GM12878 (cell line): Measurements from ENCODE around the gene AGAP1. TPM values are rescaled to one million over a fixed set of nuclear protein-coding genes. Genes with fewer than 3 reads are reported as not detected.

Experiments used
- ATAC-seq: fragments of 200-7000 bp; cut with Tn5 transposase; 3 replicates; pipeline ENCODE4 v1.9.1; 2020; ENCODE audit warnings: mild to moderate bottlenecking, moderate library complexity
- BruUV-seq: library from RNA; stranded (reverse); fragments of 400-500 nt; replicated peaks from 2 replicates; lab custom pipeline; 2021; lab: Mats Ljungman, UMichigan
- CTCF ChIA-PET: fragments of 300-600 bp; sonication (Branson Sonifier 250); formaldehyde crosslinking; extraction: SDS; loops from one replicate; lab custom pipeline; 2021; ENCODE audit warnings: inconsistent platforms; lab: Yijun Ruan, JAX
- POLR2A ChIA-PET: fragments of 350-600 bp; formaldehyde crosslinking; extraction: SDS; loops from one replicate; lab custom pipeline; 2021; ENCODE audit warnings: inconsistent platforms; lab: Charles Lee
- RAD21 ChIA-PET: fragments of 300-600 bp; sonication (Branson Sonifier 250); formaldehyde crosslinking; loops from one replicate; lab custom pipeline; 2023; ENCODE audit warnings: antibody characterized with exemption; ENCODE audit not compliant: unreplicated experiment; lab: Charles Lee
- SMC1A ChIA-PET: fragments of 300-600 bp; sonication (Branson Sonifier 250); formaldehyde crosslinking; loops from one replicate; lab custom pipeline; 2023; ENCODE audit not compliant: unreplicated experiment, uncharacterized antibody; lab: Charles Lee
- DNase-seq: peaks from one replicate; pipeline ENCODE4 v3.0.0-alpha.2; 2011; ENCODE audit warnings: low read depth, low spot score
- FAIRE-seq: peaks from 3 replicates; lab custom pipeline; 2011; peaks lifted over from hg19 to GRCh38; lab: Jason Lieb, UNC
- H2AFZ ChIP-seq: 2 replicates; pipeline ENCODE4 v1.6.0; 2011; ENCODE audit warnings: low read depth, low read length, control low read depth; ENCODE audit not compliant: control insufficient read depth
- H3K27ac ChIP-seq: 2 replicates; pipeline ENCODE4 v1.5.1; 2011; ENCODE audit warnings: control low read depth; ENCODE audit not compliant: control insufficient read depth, insufficient read depth
- H3K27me3 ChIP-seq, 2 experiments: replicated peaks in 1 of 2; 2 replicates each; pipeline versions ENCODE4 v1.6.0 to v1.6.1; 2011; ENCODE audit warnings: low read length in 1 of 2; ENCODE audit not compliant: control insufficient read depth in 2 of 2, insufficient read depth in 2 of 2
- H3K36me3 ChIP-seq, 2 experiments: 2 replicates each; pipeline ENCODE4 v1.5.1; 2011; ENCODE audit warnings: low read length in 1 of 2; ENCODE audit not compliant: control insufficient read depth in 2 of 2, insufficient read depth in 2 of 2
- H3K4me1 ChIP-seq: 2 replicates; pipeline ENCODE4 v1.6.1; 2011; ENCODE audit warnings: mild to moderate bottlenecking, low read length, moderate library complexity, mixed read lengths; ENCODE audit not compliant: control insufficient read depth, insufficient read depth
- H3K4me2 ChIP-seq: 2 replicates; pipeline ENCODE4 v1.6.0; 2011; ENCODE audit warnings: control low read depth; ENCODE audit not compliant: control insufficient read depth, insufficient read depth
- H3K4me3 ChIP-seq: fragments of 200-600 bp; sonication (generic); 2 replicates; pipeline ENCODE4 v1.5.1; 2016
- H3K79me2 ChIP-seq: 2 replicates; pipeline ENCODE4 v1.6.0; 2011; ENCODE audit warnings: low read length; ENCODE audit not compliant: control insufficient read depth, insufficient read depth
- H3K9ac ChIP-seq: 2 replicates; pipeline ENCODE4 v1.8.0; 2011; ENCODE audit warnings: low read length, control low read depth, mixed read lengths; ENCODE audit not compliant: control insufficient read depth, insufficient read depth
- H3K9me3 ChIP-seq: replicated peaks from 3 replicates; pipeline ENCODE4 v1.5.1; 2011; ENCODE audit warnings: mild to moderate bottlenecking, low read length; ENCODE audit not compliant: control insufficient read depth, insufficient read depth
- H4K20me1 ChIP-seq: 2 replicates; pipeline ENCODE4 v1.6.0; 2011; ENCODE audit not compliant: control insufficient read depth, insufficient read depth
- CBFB ChIP-seq: IDR thresholded peaks from 2 replicates; pipeline ENCODE4 v1.6.1; 2016; ENCODE audit warnings: antibody characterized with exemption, low read depth
- IKZF2 ChIP-seq, 2 experiments: fragments of 450-650 bp; IDR thresholded peaks; 2 replicates each; pipeline ENCODE4 v1.6.1; 2017; ENCODE audit warnings: mild to moderate bottlenecking in 2 of 2, moderate library complexity in 2 of 2
- WRNIP1 ChIP-seq: IDR thresholded peaks from 2 replicates; pipeline ENCODE4 v1.6.1; 2011; ENCODE audit warnings: low read depth, low read length, improper control_type of control experiment, borderline replicate concordance
- ZBED1 ChIP-seq: IDR thresholded peaks from 2 replicates; pipeline ENCODE4 v1.6.1; 2016; ENCODE audit warnings: borderline replicate concordance
- ZBTB11 ChIP-seq: fragments of 450-650 bp; formaldehyde crosslinking; IDR thresholded peaks from 2 replicates; pipeline ENCODE4 v1.5.0; 2022; ENCODE audit warnings: mild to moderate bottlenecking, missing genetic modification characterization
- WGBS: methylation state at CpG from one replicate; pipeline ENCODE4 v1.1.6; 2016; ENCODE audit warnings: low lambda C conversion rate; ENCODE audit not compliant: insufficient replicate concordance, insufficient coverage; ENCODE audit errors: missing lambda C conversion rate; 5-methylcytosine and 5-hydroxymethylcytosine counted together
- in situ Hi-C: fragments of 300-500 bp; cut with MboI; formaldehyde crosslinking; loops from 9 replicates; pipeline ENCODE4 v1.14.3; 2018; ENCODE audit warnings: mixed read lengths
- intact Hi-C: fragments of 100-400 bp; cut with micrococcal nuclease; formaldehyde crosslinking; loops from one replicate; pipeline ENCODE4 v1.14.2; 2022; ENCODE audit not compliant: unreplicated experiment
- polyA plus RNA-seq, 11 experiments: library from polyadenylated mRNA; depleted of rRNA in 4 of 11; unstranded in 6 of 11; stranded (reverse) in 5 of 11; fragments of >200 nt; fragmentation: Nextera tagmentation in 4 of 11; fragmentation: Illumina TruSeq in 1 of 11; extraction: Ambion mirVana in 4 of 11; extraction: Trizol in 1 of 11; gene quantifications; 1 replicate in 1 of 11; 2 replicates in 10 of 11; pipeline versions ENCODE4 v1.2.1 to v1.2.3, GENCODE V29; 2011 to 2016; ENCODE audit warnings: inconsistent platforms in 2 of 11, missing spikeins in 2 of 11, low read depth in 1 of 11
- total RNA-seq, 4 experiments: library from RNA; depleted of rRNA in 3 of 4; stranded (reverse); fragments of >200 nt in 3 of 4; fragmentation: Illumina TruSeq in 1 of 4; extraction: Trizol in 1 of 4; gene quantifications; 2 replicates each; pipeline versions ENCODE4 v1.2.1 to v1.2.3, GENCODE V29; 2013 to 2021

AGAP1 gene
- total and polyA plus RNA-seq, 10 of the 15 experiments (the other 5 are each of a cell fraction or from before 2014, with no cell fraction given): 0.05 to 0.15 (median 0.06) TPM; not detected in 7

GRCh38 chr2:235493402-235493774 lies 455 bp upstream of the AGAP1 start:
- WGBS: 12% methylated on average over 29 of the region's 33 CpGs
- ATAC-seq (no peak), DNase-seq (no peak), FAIRE-seq (no peak)
- H3K4me2 ChIP-seq: no peak overlapping the region
- BruUV-seq: no TSS peak
- POLR2A ChIA-PET: no interaction called here
- peaks cover 4 to 17% of the 10 kb centered on the region in 2 experiments; a peak in 3 of 4 replicates for H3K27me3 ChIP-seq
- H3K79me2 ChIP-seq: no peaks in the 10 kb centered on the region
- H3K4me3 ChIP-seq: no peak overlapping the region
- H3K36me3 ChIP-seq: no peaks in the 10 kb centered on the region
- H3K9ac ChIP-seq: no peak overlapping the region
- TF ChIP-seq WRNIP1 (no peak), IKZF2 (IDR thresholded peaks at IDR 0.05) (no peak), ZBED1 (no peak), CBFB (no peak)
- CTCF ChIA-PET: no interaction called here
- H3K9me3 ChIP-seq: no peaks in the 10 kb centered on the region
- no peak overlapping the region for H3K27ac ChIP-seq
- no peaks in the 10 kb centered on the region for H4K20me1 ChIP-seq
- H3K4me1 ChIP-seq: no peaks in the 10 kb centered on the region
- RAD21 ChIA-PET: no interaction called here
- intact Hi-C loops (no loop called here), in situ Hi-C loops (no loop called here)
- no peak overlapping the region for H2AFZ ChIP-seq
- SMC1A ChIA-PET: no interaction called here

- H4K20me1 ChIP-seq: no peaks in the 10 kb centered on the region
- H3K4me1 ChIP-seq: no peaks in the 10 kb centered on the region
- WGBS: 35% methylated on average over 57 of the region's 72 CpGs
- H3K4me3 ChIP-seq: no peak overlapping the region
- no peak overlapping the region for H3K27ac ChIP-seq
- no peak for TF ChIP-seq ZBTB11 (CRISPR knock-in tag)
- RAD21 ChIA-PET: no interaction called here
- BruUV-seq: no TSS peak
- intact Hi-C loops (no loop called here), in situ Hi-C loops (no loop called here)
- POLR2A ChIA-PET: no interaction called here
- FAIRE-seq (no peak), DNase-seq (no peak), ATAC-seq (no peak)
- CTCF ChIA-PET: no interaction called here
- H3K79me2 ChIP-seq: no peaks in the 10 kb centered on the region
- peaks cover 4 to 17% of the 10 kb centered on the region in 2 experiments; a peak in 3 of 4 replicates for H3K27me3 ChIP-seq
- no peak overlapping the region for H3K4me2 ChIP-seq
- SMC1A ChIA-PET: no interaction called here
- no peak overlapping the region for H3K9ac ChIP-seq
- no peak overlapping the region for H2AFZ ChIP-seq
- H3K9me3 ChIP-seq: no peaks in the 10 kb centered on the region
- no peaks in the 10 kb centered on the region for H3K36me3 ChIP-seq
Observed at GRCh38 chr2:235494716-235495372, 1.0 kb downstream of the AGAP1 start.
